DOHH2 (cell line): ENCODE measurements around the gene CD52.
"Not testable (repeated sequence)": the region's sequence is repeated elsewhere in the genome, so short reads cannot be mapped to it uniquely, and the experiment has no call there.

ENCODE experiments used
- H3F3A ChIP-seq: fragments of 200-600 bp; sonication (generic), shearing (Covaris generic); 2 replicates; pipeline ENCODE4 v1.6.0; 2016; ENCODE audit warnings: antibody characterized with exemption, mild to moderate bottlenecking; ENCODE audit not compliant: control insufficient read depth, insufficient read depth
- H3K27ac ChIP-seq: fragments of 200-600 bp; sonication (generic); 2 replicates; pipeline ENCODE4 v1.5.1; 2014; ENCODE audit warnings: low read depth, mild to moderate bottlenecking, low read length, moderate library complexity
- H3K27me3 ChIP-seq: fragments of 200-600 bp; sonication (generic); 2 replicates; pipeline ENCODE4 v1.6.1; 2014; ENCODE audit warnings: mild to moderate bottlenecking, low read length, mixed read lengths; ENCODE audit not compliant: control insufficient read depth
- H3K36me3 ChIP-seq: fragments of 200-600 bp; sonication (generic); 2 replicates; pipeline ENCODE4 v1.6.1; 2014; ENCODE audit warnings: mild to moderate bottlenecking, low read length, moderate library complexity, mixed read lengths; ENCODE audit not compliant: control insufficient read depth
- H3K4me1 ChIP-seq: fragments of 200-600 bp; sonication (generic); 2 replicates; pipeline ENCODE4 v1.6.1; 2014; ENCODE audit warnings: mild to moderate bottlenecking, low read length, mixed read lengths; ENCODE audit not compliant: control insufficient read depth
- H3K4me2 ChIP-seq: fragments of 200-600 bp; sonication (generic); 2 replicates; pipeline ENCODE4 v1.6.0; 2014; ENCODE audit warnings: mild to moderate bottlenecking, low read length, moderate library complexity
- H3K4me3 ChIP-seq: fragments of 200-600 bp; sonication (generic); 2 replicates; pipeline ENCODE4 v1.5.1; 2014; ENCODE audit warnings: mild to moderate bottlenecking, low read length, mixed read lengths
- H3K79me2 ChIP-seq: fragments of 200-600 bp; sonication (generic); 2 replicates; pipeline ENCODE4 v1.6.1; 2014; ENCODE audit warnings: mild to moderate bottlenecking, low read length, mixed read lengths; ENCODE audit not compliant: control insufficient read depth
- H3K9me2 ChIP-seq: fragments of 200-600 bp; sonication (generic); replicated peaks from 2 replicates; pipeline ENCODE4 v1.6.1; 2014; ENCODE audit warnings: mild to moderate bottlenecking, low read length, mixed read lengths; ENCODE audit not compliant: control insufficient read depth
- H3K9me3 ChIP-seq: fragments of 200-600 bp; sonication (generic); 2 replicates; pipeline ENCODE4 v1.6.1; 2014; ENCODE audit warnings: antibody characterized with exemption, low read length, mixed read lengths; ENCODE audit not compliant: control insufficient read depth, insufficient read depth
- H4K20me1 ChIP-seq: fragments of 200-600 bp; sonication (generic); 2 replicates; pipeline ENCODE4 v1.6.0; 2014; ENCODE audit warnings: low read depth, mild to moderate bottlenecking, antibody characterized with exemption, low read length, moderate library complexity; ENCODE audit not compliant: control insufficient read depth, insufficient read depth
- EZH2phosphoT487 ChIP-seq: fragments of 200-600 bp; sonication (generic); IDR thresholded peaks from 2 replicates; pipeline ENCODE4 v1.6.1; 2017; ENCODE audit warnings: borderline replicate concordance, mild to moderate bottlenecking, antibody characterized with exemption, low read length, moderate library complexity, mixed read lengths
- TF ChIP-seq, protein P1 (sequence below): fragments of 200-600 bp; sonication (generic); IDR thresholded peaks from one replicate; pipeline ENCODE4 v1.5.1; 2014; ENCODE audit warnings: antibody characterized with exemption, mild to moderate bottlenecking, low read depth, low read length; ENCODE audit not compliant: poor library complexity, severe bottlenecking

CD52 gene

DNA sequence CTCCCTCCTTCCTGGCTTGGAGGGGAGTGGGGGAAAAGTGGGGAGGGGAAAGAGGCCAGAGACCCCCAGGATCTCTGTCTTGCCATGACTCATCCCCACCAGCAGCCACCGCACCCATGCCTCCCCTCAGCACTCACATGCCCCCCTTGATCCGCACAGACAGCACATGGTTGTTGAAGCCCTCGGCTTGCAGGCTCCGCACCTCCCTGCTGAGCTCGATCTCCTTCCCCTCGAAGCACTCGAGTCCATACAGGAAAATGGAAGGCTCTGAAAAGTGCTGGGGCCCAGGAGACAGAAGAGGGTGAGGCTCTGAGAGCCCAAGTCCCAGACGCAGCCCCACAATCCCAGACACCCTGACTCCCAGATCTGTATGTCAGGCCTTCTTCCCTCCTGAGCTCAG is 10.8 kb downstream of the CD52 start:
- TF ChIP-seq, protein P1, sequence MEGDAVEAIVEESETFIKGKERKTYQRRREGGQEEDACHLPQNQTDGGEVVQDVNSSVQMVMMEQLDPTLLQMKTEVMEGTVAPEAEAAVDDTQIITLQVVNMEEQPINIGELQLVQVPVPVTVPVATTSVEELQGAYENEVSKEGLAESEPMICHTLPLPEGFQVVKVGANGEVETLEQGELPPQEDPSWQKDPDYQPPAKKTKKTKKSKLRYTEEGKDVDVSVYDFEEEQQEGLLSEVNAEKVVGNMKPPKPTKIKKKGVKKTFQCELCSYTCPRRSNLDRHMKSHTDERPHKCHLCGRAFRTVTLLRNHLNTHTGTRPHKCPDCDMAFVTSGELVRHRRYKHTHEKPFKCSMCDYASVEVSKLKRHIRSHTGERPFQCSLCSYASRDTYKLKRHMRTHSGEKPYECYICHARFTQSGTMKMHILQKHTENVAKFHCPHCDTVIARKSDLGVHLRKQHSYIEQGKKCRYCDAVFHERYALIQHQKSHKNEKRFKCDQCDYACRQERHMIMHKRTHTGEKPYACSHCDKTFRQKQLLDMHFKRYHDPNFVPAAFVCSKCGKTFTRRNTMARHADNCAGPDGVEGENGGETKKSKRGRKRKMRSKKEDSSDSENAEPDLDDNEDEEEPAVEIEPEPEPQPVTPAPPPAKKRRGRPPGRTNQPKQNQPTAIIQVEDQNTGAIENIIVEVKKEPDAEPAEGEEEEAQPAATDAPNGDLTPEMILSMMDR, result no peak
- no peak for TF ChIP-seq EZH2phosphoT487
- Histone ChIP-seq H3K27ac (no peak overlapping the region), H3K9me3 (no peaks in the 10 kb centered on the region), H3K9me2 (no peaks in the 10 kb centered on the region), H3K36me3 (no peaks in the 10 kb centered on the region), H3K4me3 (no peak overlapping the region), H3K79me2 (no peaks in the 10 kb centered on the region), H3K4me2 (peak overlapping the region; percentile 26; the same call in 1 of the 2 replicates), H3F3A (no peaks in the 10 kb centered on the region; the same call in 1 of the 2 replicates), H3K4me1 (peaks cover 9% of the 10 kb centered on the region), H3K27me3 (no peaks in the 10 kb centered on the region), H4K20me1 (no peaks in the 10 kb centered on the region)

DNA sequence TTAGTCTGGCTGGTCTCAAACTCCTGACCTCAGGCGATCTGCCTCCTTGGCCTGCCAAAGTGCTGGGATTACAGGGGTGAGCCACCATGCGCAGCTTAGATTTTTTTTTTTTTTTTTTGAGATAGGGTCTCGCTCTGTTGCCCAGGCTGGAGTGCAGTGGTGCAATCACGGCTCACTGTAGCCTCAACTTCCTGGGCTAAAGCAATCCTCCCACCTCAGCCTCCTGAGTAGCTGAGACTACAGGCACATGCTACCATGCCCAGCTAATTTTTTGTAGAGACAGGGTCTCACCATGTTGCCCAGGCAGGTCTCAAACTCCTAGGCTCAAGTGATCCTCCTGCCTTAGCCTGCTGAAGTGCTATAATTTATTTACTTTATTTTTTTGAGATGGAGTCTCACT is 11.6 kb downstream of the CD52 start:
- not testable (repeated sequence) for H3K27me3 ChIP-seq, H3K4me1 ChIP-seq, H3F3A ChIP-seq, H3K4me3 ChIP-seq, H3K9me3 ChIP-seq, H3K79me2 ChIP-seq, H3K27ac ChIP-seq, H3K9me2 ChIP-seq, H4K20me1 ChIP-seq, H3K36me3 ChIP-seq, H3K4me2 ChIP-seq

DNA sequence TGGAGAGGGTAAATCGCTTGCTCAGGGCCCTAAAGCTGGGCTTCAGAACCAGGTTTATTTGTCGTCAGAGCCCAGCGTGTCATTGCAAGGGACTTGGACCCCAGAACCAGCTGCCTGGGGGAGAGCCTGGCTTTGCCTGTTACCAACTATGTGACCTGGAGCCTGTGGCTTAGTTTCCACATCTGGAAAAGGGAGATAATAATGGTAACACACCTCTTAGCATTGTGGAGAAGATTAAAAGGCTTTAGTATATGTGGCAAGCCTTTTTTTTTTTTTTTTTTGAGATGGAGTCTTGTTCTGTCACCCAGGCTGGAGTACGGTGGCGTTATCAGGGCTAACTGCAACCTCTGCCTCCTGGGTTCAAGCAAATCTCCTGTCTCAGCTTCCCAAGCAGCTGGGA is 12.5 kb downstream of the CD52 start:
- Histone ChIP-seq H3K4me3 (no peak overlapping the region), H3K4me1 (peaks cover 9% of the 10 kb centered on the region), H3K36me3 (no peaks in the 10 kb centered on the region), H3K27me3 (no peaks in the 10 kb centered on the region; the same call in 1 of the 2 replicates), H3K9me2 (no peaks in the 10 kb centered on the region), H3K27ac (no peak overlapping the region), H3K79me2 (no peaks in the 10 kb centered on the region), H3F3A (no peaks in the 10 kb centered on the region; the same call in 1 of the 2 replicates), H4K20me1 (no peaks in the 10 kb centered on the region), H3K9me3 (no peaks in the 10 kb centered on the region), H3K4me2 (no peak overlapping the region)
- TF ChIP-seq, protein P1, result no peak
- no peak for TF ChIP-seq EZH2phosphoT487

DNA sequence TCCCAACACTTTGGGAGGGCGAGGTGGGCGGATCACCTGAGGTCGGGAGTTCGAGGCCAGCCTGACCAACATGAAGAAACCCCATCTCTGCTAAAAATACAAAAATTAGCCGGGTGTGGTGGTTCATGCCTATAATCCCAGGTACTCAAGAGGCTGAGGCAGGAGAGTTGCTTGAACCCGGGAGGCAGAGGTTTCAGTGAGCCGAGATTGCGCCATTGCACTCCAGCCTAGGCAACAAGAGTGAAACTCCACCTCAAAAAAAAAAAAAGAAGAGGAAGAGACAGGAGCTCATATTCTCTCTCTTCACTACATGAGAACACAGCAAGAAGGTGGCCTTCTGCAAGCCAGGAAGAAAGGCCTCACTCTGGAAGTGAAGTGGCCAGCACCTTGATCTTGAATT is 15.6 kb downstream of the CD52 start:
- H3K9me2 ChIP-seq, H3K4me3 ChIP-seq, H3K36me3 ChIP-seq, H3K4me2 ChIP-seq, H3K27ac ChIP-seq, H3K79me2 ChIP-seq, H3F3A ChIP-seq, H4K20me1 ChIP-seq, H3K9me3 ChIP-seq: not testable (repeated sequence)
- Histone ChIP-seq H3K4me1 (peaks cover 23% of the 10 kb centered on the region), H3K27me3 (peaks cover 17% of the 10 kb centered on the region)
